ENCODE results near the gene AIFM2. TPM values are rescaled to one million over a fixed set of nuclear protein-coding genes. Genes with fewer than 3 reads are reported as not detected.

AIFM2 gene
- polyA plus RNA-seq, 3 donors: 0.28 to 2.1 (median 0.41) TPM

- no peaks in the 10 kb centered on the region for H3K27me3 ChIP-seq (ENCODE audit: control insufficient read depth in 2 of 2, insufficient read depth in 2 of 2, low read length in 2 of 2)
- H3K9ac ChIP-seq (ENCODE audit: insufficient read depth, low read length, poor library complexity, severe bottlenecking): no peak overlapping the region
- no peak overlapping the region for H2AFZ ChIP-seq (ENCODE audit: insufficient read depth, low read depth, low read length, poor library complexity, severe bottlenecking)
- TF ChIP-seq CTCF (IDR thresholded peaks at IDR 0.05): no peak
- no peaks in the 10 kb centered on the region for H3K9me3 ChIP-seq (replicated peaks in 1 of 2; ENCODE audit: control insufficient read depth in 1 of 2, insufficient read depth in 1 of 2, low read length in 2 of 2)
- peaks cover 35% of the 10 kb centered on the region for H3K79me2 ChIP-seq (ENCODE audit: insufficient read depth, low read length)
- no peaks in the 10 kb centered on the region for H3K9me3 Mint-ChIP-seq
- no peak for DNase-seq
- peaks cover 46% of the 10 kb centered on the region for H4K20me1 ChIP-seq (ENCODE audit: insufficient read depth, low read length)
- H3K4me1 Mint-ChIP-seq: peaks cover 17% of the 10 kb centered on the region
- no peak overlapping the region for H3K4me3 Mint-ChIP-seq
- H3K4me2 ChIP-seq (replicated peaks; ENCODE audit: extremely low read depth, low read length, poor library complexity, severe bottlenecking): no peak overlapping the region
- peaks cover 15 to 29% of the 10 kb centered on the region in 2 donors for H3K4me1 ChIP-seq (ENCODE audit: control insufficient read depth in 1 of 2, insufficient read depth in 2 of 2, low read length in 2 of 2)
- H3K4me3 ChIP-seq (replicated peaks in 1 of 3; ENCODE audit: low read depth in 2 of 3, low read length in 3 of 3): no peak overlapping the region
- H3K36me3 Mint-ChIP-seq: peaks cover 39 to 60% of the 10 kb centered on the region in 2 donors
- peaks cover 0 to 1% (median 0%) of the 10 kb centered on the region in 3 donors for H3K27me3 Mint-ChIP-seq (ENCODE audit: low read depth in 3 of 3)
- 100% methylated on average over 2 of the region's 5 CpGs for WGBS (ENCODE audit: insufficient coverage)
- peaks cover 43 to 55% of the 10 kb centered on the region in 2 donors for H3K36me3 ChIP-seq (replicated peaks in 1 of 2; ENCODE audit: control insufficient read depth in 1 of 2, insufficient read depth in 2 of 2, low read length in 2 of 2)
- H3K27ac Mint-ChIP-seq: no peak overlapping the region
- intact Hi-C loops (cut with micrococcal nuclease): loop anchor here in 1 of 2 donors (10.0 kb wide), 1 partner anchor 256 kb away; the partner anchor contains the start of gene EIF4EBP2
- H3K27ac ChIP-seq (ENCODE audit: low read depth in 1 of 2, low read length in 2 of 2): no peak overlapping the region
Observed at GRCh38 chr10:70148516-70148915, 15.9 kb upstream of the AIFM2 start.

GRCh38 chr10:70147259-70147625 is 14.6 kb upstream of the AIFM2 start:
- no peaks in the 10 kb centered on the region for H3K9me3 ChIP-seq (replicated peaks in 1 of 2; ENCODE audit: control insufficient read depth in 1 of 2, insufficient read depth in 1 of 2, low read length in 2 of 2)
- peak overlapping the region in 5 of 7 donors; percentile 86 to 97 (median 94) for H3K27ac Mint-ChIP-seq
- H3K27ac ChIP-seq (ENCODE audit: low read depth in 1 of 2, low read length in 2 of 2): peak overlapping the region in 1 of 2 donors; percentile 84
- peak overlapping the region; percentile 78 for H3K9ac ChIP-seq (ENCODE audit: insufficient read depth, low read length, poor library complexity, severe bottlenecking)
- peaks cover 15 to 29% of the 10 kb centered on the region in 2 donors for H3K4me1 ChIP-seq (ENCODE audit: control insufficient read depth in 1 of 2, insufficient read depth in 2 of 2, low read length in 2 of 2)
- no peak for TF ChIP-seq CTCF (IDR thresholded peaks at IDR 0.05)
- peaks cover 30 to 53% of the 10 kb centered on the region in 2 donors for H3K36me3 Mint-ChIP-seq
- intact Hi-C loops (cut with micrococcal nuclease): loop anchor here (2.0 to 10.0 kb wide), 2 partner anchors 24 to 258 kb away; partner anchors contain the start of genes EIF4EBP2 (in 1 of the 2) and SAR1A (in 1 of the 2)
- H3K27me3 Mint-ChIP-seq (ENCODE audit: low read depth in 3 of 3): peaks cover 0 to 3% (median 1%) of the 10 kb centered on the region in 3 donors
- peak overlapping the region; percentile 98 for H3K4me2 ChIP-seq (replicated peaks; ENCODE audit: extremely low read depth, low read length, poor library complexity, severe bottlenecking)
- H3K4me3 Mint-ChIP-seq: peak overlapping the region in 1 of 2 donors; percentile 86
- H3K9me3 Mint-ChIP-seq: no peaks in the 10 kb centered on the region
- 0% methylated on average over 1 of the region's 2 CpGs for WGBS (ENCODE audit: insufficient coverage)
- H3K4me3 ChIP-seq (replicated peaks in 1 of 3; ENCODE audit: low read depth in 2 of 3, low read length in 3 of 3): peak overlapping the region in 2 of 3 experiments; percentile 68 to 81
- no peak for DNase-seq
- H2AFZ ChIP-seq (ENCODE audit: insufficient read depth, low read depth, low read length, poor library complexity, severe bottlenecking): peak overlapping the region; percentile 96
- H3K4me1 Mint-ChIP-seq: peaks cover 17% of the 10 kb centered on the region
- no peaks in the 10 kb centered on the region for H3K27me3 ChIP-seq (ENCODE audit: control insufficient read depth in 2 of 2, insufficient read depth in 2 of 2, low read length in 2 of 2)
- peaks cover 42% of the 10 kb centered on the region for H4K20me1 ChIP-seq (ENCODE audit: insufficient read depth, low read length)
- peaks cover 35% of the 10 kb centered on the region for H3K79me2 ChIP-seq (ENCODE audit: insufficient read depth, low read length)
- peaks cover 31 to 42% of the 10 kb centered on the region in 2 donors for H3K36me3 ChIP-seq (replicated peaks in 1 of 2; ENCODE audit: control insufficient read depth in 1 of 2, insufficient read depth in 2 of 2, low read length in 2 of 2)
